Thoracic aorta (tissue), 2 donors: ENCODE measurements around the gene MTOR. TPM values are rescaled to one million over a fixed set of nuclear protein-coding genes. Genes with fewer than 3 reads are reported as not detected.
"Not testable (repeated sequence)": the region's sequence is repeated elsewhere in the genome, so short reads cannot be mapped to it uniquely, and the experiment has no call there.

Experiments
- ATAC-seq: fragments of 150-250 bp; one replicate; pipeline ENCODE4 v1.8.0; 2017; ENCODE audit warnings: low read depth; ENCODE audit not compliant: insufficient number of reproducible peaks, low FRiP score
- DNase-seq: peaks from one replicate; pipeline ENCODE4 v3.0.0-alpha.2; 2020; ENCODE audit warnings: low spot score
- H3K27ac ChIP-seq, 2 donors: fragments of 200-600 bp; sonication (generic); 1 replicate in 1 of 2; 2 replicates in 1 of 2; pipeline ENCODE4 v1.5.1; 2016; ENCODE audit warnings: mild to moderate bottlenecking in 2 of 2, moderate library complexity in 2 of 2
- H3K27me3 ChIP-seq: fragments of 200-600 bp; sonication (generic); replicated peaks from 2 replicates; pipeline ENCODE4 v1.6.0; 2016; ENCODE audit warnings: mild to moderate bottlenecking; ENCODE audit not compliant: insufficient read depth
- H3K36me3 ChIP-seq: fragments of 200-600 bp; sonication (generic); one replicate; pipeline ENCODE4 v1.5.1; 2016
- H3K4me1 ChIP-seq, 2 donors: fragments of 200-600 bp; sonication (generic); 1 replicate in 1 of 2; 2 replicates in 1 of 2; pipeline versions ENCODE4 v1.5.1 to v1.6.0; 2016; ENCODE audit warnings: low read depth in 2 of 2, mild to moderate bottlenecking in 1 of 2; ENCODE audit not compliant: control insufficient read depth in 1 of 2
- H3K4me3 ChIP-seq: fragments of 200-600 bp; sonication (generic); 2 replicates; pipeline ENCODE4 v1.5.1; 2016; ENCODE audit warnings: mild to moderate bottlenecking
- H3K9me3 ChIP-seq: fragments of 200-600 bp; sonication (generic); 2 replicates; pipeline ENCODE4 v1.5.1; 2016
- total RNA-seq, 2 donors: library from RNA; depleted of rRNA; stranded (reverse); fragments of >200 nt; gene quantifications; one replicate each; pipeline versions ENCODE4 v1.1.0 to v1.2.3, GENCODE V29; 2016
- TF ChIP-seq, protein P1 (sequence below): fragments of 200-600 bp; sonication (generic); IDR thresholded peaks from one replicate; pipeline ENCODE4 v1.5.1; 2019; ENCODE audit warnings: antibody characterized with exemption

The MTOR gene
- total RNA-seq, 2 donors from 2014 or later, result 37.5 to 48.7 TPM

DNA sequence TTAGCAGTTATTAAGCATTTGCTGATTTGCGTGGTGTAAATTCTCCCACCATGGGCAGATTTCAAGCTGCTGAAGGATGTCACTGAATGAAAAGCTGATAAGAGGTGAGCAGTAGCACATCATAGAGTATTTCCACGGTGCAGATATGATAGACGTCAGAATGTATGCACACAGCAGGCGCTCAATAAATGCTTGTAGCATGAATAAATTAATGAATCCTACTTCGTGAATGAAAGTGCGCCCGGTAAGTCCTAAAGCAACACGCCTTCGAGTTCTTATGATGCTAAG lies 10.1 kb upstream of the MTOR start:
- Histone ChIP-seq H3K4me1 (peaks cover 18 to 35% of the 10 kb centered on the region in 2 donors), H3K36me3 (no peaks in the 10 kb centered on the region), H3K9me3 (no peaks in the 10 kb centered on the region), H3K4me3 (peak overlapping the region; percentile 60), H3K27ac (no peak overlapping the region), H3K27me3 (no peaks in the 10 kb centered on the region)
- TF ChIP-seq, protein P1, sequence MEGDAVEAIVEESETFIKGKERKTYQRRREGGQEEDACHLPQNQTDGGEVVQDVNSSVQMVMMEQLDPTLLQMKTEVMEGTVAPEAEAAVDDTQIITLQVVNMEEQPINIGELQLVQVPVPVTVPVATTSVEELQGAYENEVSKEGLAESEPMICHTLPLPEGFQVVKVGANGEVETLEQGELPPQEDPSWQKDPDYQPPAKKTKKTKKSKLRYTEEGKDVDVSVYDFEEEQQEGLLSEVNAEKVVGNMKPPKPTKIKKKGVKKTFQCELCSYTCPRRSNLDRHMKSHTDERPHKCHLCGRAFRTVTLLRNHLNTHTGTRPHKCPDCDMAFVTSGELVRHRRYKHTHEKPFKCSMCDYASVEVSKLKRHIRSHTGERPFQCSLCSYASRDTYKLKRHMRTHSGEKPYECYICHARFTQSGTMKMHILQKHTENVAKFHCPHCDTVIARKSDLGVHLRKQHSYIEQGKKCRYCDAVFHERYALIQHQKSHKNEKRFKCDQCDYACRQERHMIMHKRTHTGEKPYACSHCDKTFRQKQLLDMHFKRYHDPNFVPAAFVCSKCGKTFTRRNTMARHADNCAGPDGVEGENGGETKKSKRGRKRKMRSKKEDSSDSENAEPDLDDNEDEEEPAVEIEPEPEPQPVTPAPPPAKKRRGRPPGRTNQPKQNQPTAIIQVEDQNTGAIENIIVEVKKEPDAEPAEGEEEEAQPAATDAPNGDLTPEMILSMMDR, result no peak
- no peak for DNase-seq
- no peak for ATAC-seq

DNA sequence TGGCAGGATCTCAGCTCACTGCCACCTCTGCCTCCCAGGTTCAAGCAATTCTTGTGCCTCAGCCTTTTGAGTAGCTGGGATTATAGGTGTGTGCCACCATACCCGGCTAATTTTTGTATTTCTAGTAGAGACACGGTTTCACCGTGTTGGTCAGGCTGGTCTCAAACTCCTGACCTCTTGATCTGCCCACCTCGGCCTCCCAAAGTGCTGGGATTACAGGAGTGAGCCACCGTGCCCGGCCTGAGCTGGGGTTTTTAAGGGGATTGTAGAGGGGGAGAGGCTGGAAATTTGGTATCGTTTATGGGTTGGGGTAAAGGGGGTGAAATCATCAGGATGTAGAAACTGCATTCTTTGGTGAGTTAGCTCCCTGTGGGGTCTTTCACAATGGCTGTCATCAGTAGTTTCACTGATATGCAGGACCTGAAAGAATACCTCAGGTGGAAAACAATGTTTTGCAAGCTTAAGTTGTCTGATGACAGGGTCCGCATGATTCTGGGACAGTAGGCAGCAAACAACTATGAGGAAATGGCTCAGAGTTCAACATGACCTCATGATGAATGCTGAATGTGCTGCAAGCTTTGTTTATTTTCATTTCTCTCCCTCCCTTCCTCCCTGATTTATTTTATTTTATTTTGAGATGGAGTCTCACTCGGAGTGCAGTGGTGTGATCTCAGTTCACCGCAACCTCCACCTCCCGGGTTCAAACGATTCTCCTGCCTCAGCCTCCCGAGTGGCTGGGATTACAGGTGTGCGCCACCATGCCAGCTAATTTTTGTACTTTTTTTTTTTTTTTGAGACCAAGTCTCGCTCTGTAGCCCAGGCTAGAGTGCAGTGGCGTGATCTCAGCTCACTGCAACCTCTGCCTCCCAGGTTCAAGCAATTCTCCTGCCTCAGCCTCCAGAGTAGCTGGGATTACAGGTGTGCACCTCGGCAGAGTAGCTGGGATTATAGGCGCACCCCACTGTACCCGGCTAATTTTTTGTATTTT lies 5.3 kb upstream of the MTOR start:
- not testable (repeated sequence) for DNase-seq, H3K4me1 ChIP-seq, H3K27ac ChIP-seq, ATAC-seq, H3K4me3 ChIP-seq, H3K36me3 ChIP-seq, H3K9me3 ChIP-seq, H3K27me3 ChIP-seq

DNA sequence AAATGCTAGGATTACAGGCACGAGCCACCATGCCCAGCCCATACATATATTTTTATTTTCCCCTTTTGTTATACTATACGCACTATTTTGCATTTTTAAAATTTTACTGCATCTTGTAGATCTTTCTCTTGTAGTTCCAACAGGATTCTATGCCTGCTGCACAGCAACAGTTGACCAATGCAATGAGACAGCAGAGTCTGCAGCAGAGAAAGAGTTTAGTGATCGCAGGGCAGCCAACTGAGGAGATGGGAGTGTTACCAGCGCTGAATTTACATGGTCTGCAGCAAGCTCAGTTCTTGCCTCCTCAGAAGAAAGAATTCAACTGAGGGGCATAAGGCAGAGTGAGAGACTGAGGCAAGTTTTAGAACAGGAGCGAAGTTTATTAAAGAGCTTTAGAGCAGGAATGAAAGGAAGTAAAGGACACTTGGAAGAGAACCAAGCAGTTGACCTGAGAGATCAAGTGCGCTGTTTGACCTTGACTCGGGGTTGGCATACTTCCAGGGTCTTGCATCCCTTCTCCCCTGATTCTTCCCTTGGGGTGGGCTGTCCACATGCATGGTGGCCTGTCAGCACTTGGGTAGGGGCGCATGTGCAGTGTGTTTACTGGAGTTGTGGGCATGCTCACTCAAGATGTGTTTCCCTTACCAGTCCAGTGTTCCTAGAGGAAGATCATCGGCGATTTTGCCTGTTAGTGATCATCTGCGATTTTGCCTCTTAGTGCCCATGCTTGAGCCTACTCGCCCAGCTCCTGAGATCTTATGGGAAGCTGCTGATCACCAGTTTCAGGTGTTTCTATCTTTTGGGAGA lies 4.1 kb upstream of the MTOR start:
- H3K4me3 ChIP-seq, result no peak overlapping the region
- TF ChIP-seq, protein P1, result no peak
- H3K27me3 ChIP-seq, result no peaks in the 10 kb centered on the region
- no peaks in the 10 kb centered on the region for H3K36me3 ChIP-seq
- no peak overlapping the region for H3K27ac ChIP-seq
- H3K9me3 ChIP-seq, result no peaks in the 10 kb centered on the region
- peaks cover 7 to 8% of the 10 kb centered on the region in 2 donors for H3K4me1 ChIP-seq
- DNase-seq, result no peak
- no peak for ATAC-seq

DNA sequence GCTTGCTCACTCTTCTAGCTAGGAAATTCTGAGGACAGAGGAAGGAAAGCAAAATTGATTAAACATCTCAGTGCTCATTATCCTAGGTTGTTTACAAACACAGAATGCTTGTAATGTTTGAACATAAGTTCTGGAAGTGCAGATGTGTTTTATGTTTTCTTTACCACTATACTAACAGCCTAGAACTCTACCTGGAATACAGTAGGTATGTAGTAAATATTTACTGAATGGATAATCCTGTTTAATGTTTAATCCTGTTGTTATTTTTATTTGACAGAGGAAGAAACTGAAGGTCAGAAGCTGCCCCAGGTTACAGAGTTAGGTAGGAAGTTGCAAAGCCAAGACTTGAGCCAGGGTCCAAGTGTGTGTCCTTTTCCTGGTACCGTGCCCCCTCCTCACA lies 6.1 kb downstream of the MTOR start:
- Histone ChIP-seq H3K27ac (no peak overlapping the region), H3K36me3 (peaks cover 70% of the 10 kb centered on the region), H3K4me1 (peaks cover 2 to 7% of the 10 kb centered on the region in 2 donors), H3K9me3 (no peaks in the 10 kb centered on the region), H3K4me3 (no peak overlapping the region), H3K27me3 (no peaks in the 10 kb centered on the region)
- ATAC-seq (no peak), DNase-seq (no peak)
- TF ChIP-seq, protein P1, result no peak

DNA sequence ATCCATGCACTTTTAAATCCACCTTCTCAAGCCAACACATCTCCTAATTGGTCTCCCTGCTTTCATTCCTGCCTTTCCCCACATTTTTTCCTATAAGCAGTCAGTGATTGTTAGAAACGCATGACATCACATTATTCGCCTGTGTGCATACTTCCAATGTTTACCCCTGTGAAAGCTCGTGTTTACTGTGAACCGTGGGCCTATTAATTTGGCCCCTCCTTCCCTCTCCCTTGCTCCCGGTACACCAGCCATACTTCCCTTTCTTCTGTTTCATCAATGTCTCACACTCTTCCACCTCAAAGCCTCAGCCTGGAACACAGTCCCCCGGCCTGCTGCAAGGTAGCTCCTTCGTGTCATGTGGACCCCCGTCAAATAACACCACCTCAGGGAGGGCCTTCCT lies 9.1 kb downstream of the MTOR start:
- Histone ChIP-seq H3K4me1 (no peaks in the 10 kb centered on the region), H3K9me3 (no peaks in the 10 kb centered on the region), H3K4me3 (no peak overlapping the region), H3K27ac (no peak overlapping the region), H3K36me3 (peaks cover 69% of the 10 kb centered on the region), H3K27me3 (no peaks in the 10 kb centered on the region)
- DNase-seq, result no peak
- TF ChIP-seq, protein P1, result no peak
- ATAC-seq, result no peak
